HG03520 (cell line): ENCODE results near the gene CFAP53.
A peak's percentile ranks its signal among the peaks of the same experiment; 100 is the strongest.
"Not testable (repeated sequence)": the region's sequence is repeated elsewhere in the genome, so short reads cannot be mapped to it uniquely, and the experiment has no call there.

Source experiments
- ATAC-seq: cut with Tn5 transposase; IDR thresholded peaks from one replicate; pipeline ENCODE4 v1.9.1; 2021; ENCODE audit warnings: mild to moderate bottlenecking, moderate library complexity; ENCODE audit not compliant: unreplicated experiment

The CFAP53 gene

GRCh38 chr18:50273203-50274043 is 7.1 kb upstream of the CFAP53 start:
- no peak for ATAC-seq

- no peak for ATAC-seq
Measured at GRCh38 chr18:50272568-50272967, 6.3 kb upstream of the CFAP53 start.

- peak; percentile 72 for ATAC-seq
Measured at GRCh38 chr18:50268022-50268747, 1.9 kb upstream of the CFAP53 start.

GRCh38 chr18:50262977-50263376 is 3.3 kb downstream of the CFAP53 start:
- no peak for ATAC-seq

GRCh38 chr18:50250935-50251334 is 15.4 kb downstream of the CFAP53 start:
- no peak for ATAC-seq

- ATAC-seq, result no peak
Measured at GRCh38 chr18:50249576-50249975, 16.7 kb downstream of the CFAP53 start.

- ATAC-seq, result no peak
Measured at GRCh38 chr18:50247561-50247960, 18.7 kb downstream of the CFAP53 start.

- not testable (repeated sequence) for ATAC-seq
Measured at GRCh38 chr18:50241768-50242167, 24.5 kb downstream of the CFAP53 start.

- ATAC-seq, result no peak
Measured at GRCh38 chr18:50240080-50240563, 26.2 kb downstream of the CFAP53 start.

- ATAC-seq, result no peak
Measured at GRCh38 chr18:50232419-50232818, 33.9 kb downstream of the CFAP53 start.

GRCh38 chr18:50231621-50232020 is 34.7 kb downstream of the CFAP53 start:
- no peak for ATAC-seq

- not testable (repeated sequence) for ATAC-seq
Measured at GRCh38 chr18:50220249-50220648, 46.0 kb downstream of the CFAP53 start.

GRCh38 chr18:50218432-50219197 is 47.7 kb downstream of the CFAP53 start:
- ATAC-seq, result peak; percentile 79

- no peak for ATAC-seq
Measured at GRCh38 chr18:50209311-50209710, 57.0 kb downstream of the CFAP53 start.

GRCh38 chr18:50207722-50208121 is 58.6 kb downstream of the CFAP53 start:
- ATAC-seq, result no peak

GRCh38 chr18:50203801-50204604 is 62.3 kb downstream of the CFAP53 start:
- ATAC-seq, result no peak

GRCh38 chr18:50201476-50202018 is 64.7 kb downstream of the CFAP53 start:
- no peak for ATAC-seq

GRCh38 chr18:50199921-50200320 is 66.4 kb downstream of the CFAP53 start:
- no peak for ATAC-seq

GRCh38 chr18:50199346-50199855 is 66.9 kb downstream of the CFAP53 start:
- ATAC-seq, result no peak

GRCh38 chr18:50196261-50196660 is 70.0 kb downstream of the CFAP53 start:
- no peak for ATAC-seq
